OCI-LY3 (cell line): ENCODE data around the gene MFAP2.

Experiments used
- H2AFZ ChIP-seq: fragments of 200-600, 300-600 bp; shearing (Covaris generic); 2 replicates; pipeline ENCODE4 v1.6.0; 2014; ENCODE audit warnings: antibody characterized with exemption, low read depth, low read length
- H3K27ac ChIP-seq: fragments of 200-600, 300-600 bp; sonication (generic); 2 replicates; pipeline ENCODE4 v1.5.1; 2014; ENCODE audit warnings: mild to moderate bottlenecking, low read length, moderate library complexity, mixed read lengths
- H3K27me3 ChIP-seq: fragments of 200-600, 300-600 bp; sonication (generic); 2 replicates; pipeline ENCODE4 v1.6.1; 2014; ENCODE audit warnings: low read depth, low read length, mixed read lengths
- H3K36me3 ChIP-seq: fragments of 200-600, 300-600 bp; sonication (generic); replicated peaks from 2 replicates; pipeline ENCODE3; 2014; ENCODE audit warnings: low read depth, low read length, mixed read lengths
- H3K4me1 ChIP-seq: fragments of 300-600, 200-600 bp; sonication (generic); 2 replicates; pipeline ENCODE4 v1.6.1; 2014; ENCODE audit warnings: low read length, mixed read lengths
- H3K4me2 ChIP-seq: fragments of 200-600, 300-600 bp; sonication (generic); 2 replicates; pipeline ENCODE4 v1.6.1; 2014; ENCODE audit warnings: low read length, mixed read lengths
- H3K4me3 ChIP-seq: fragments of 300-600, 200-600 bp; sonication (generic); 2 replicates; pipeline ENCODE4 v1.5.1; 2014; ENCODE audit warnings: antibody characterized with exemption, mild to moderate bottlenecking, low read length, moderate library complexity
- H3K79me2 ChIP-seq: fragments of 300-600, 200-600 bp; shearing (Covaris generic); 2 replicates; pipeline ENCODE4 v1.6.1; 2014; ENCODE audit warnings: mild to moderate bottlenecking, low read length, mixed read lengths
- H3K9ac ChIP-seq: fragments of 300-600, 200-600 bp; shearing (Covaris generic); 2 replicates; pipeline ENCODE4 v1.6.0; 2014; ENCODE audit warnings: mild to moderate bottlenecking, low read length, moderate library complexity
- H3K9me3 ChIP-seq: fragments of 200-600, 300-600 bp; shearing (Covaris generic); 2 replicates; pipeline ENCODE4 v1.6.1; 2014; ENCODE audit warnings: low read length, mixed read lengths; ENCODE audit not compliant: insufficient read depth
- H4K20me1 ChIP-seq: fragments of 200-600, 300-600 bp; sonication (generic); 2 replicates; pipeline ENCODE4 v1.6.1; 2016; ENCODE audit warnings: low read length, mixed read lengths; ENCODE audit not compliant: insufficient read depth
- EZH2phosphoT487 ChIP-seq: fragments of 200-600 bp; shearing (Covaris generic); IDR thresholded peaks from 2 replicates; pipeline ENCODE4 v1.6.1; 2018; ENCODE audit warnings: antibody characterized with exemption, mixed run types, low read depth
- TF ChIP-seq, protein P1 (sequence below): fragments of 200-600, 300-600 bp; sonication (generic); IDR thresholded peaks from 2 replicates; pipeline ENCODE4 v1.5.1; 2014; ENCODE audit warnings: antibody characterized with exemption, low read length, low read depth

MFAP2 gene

DNA sequence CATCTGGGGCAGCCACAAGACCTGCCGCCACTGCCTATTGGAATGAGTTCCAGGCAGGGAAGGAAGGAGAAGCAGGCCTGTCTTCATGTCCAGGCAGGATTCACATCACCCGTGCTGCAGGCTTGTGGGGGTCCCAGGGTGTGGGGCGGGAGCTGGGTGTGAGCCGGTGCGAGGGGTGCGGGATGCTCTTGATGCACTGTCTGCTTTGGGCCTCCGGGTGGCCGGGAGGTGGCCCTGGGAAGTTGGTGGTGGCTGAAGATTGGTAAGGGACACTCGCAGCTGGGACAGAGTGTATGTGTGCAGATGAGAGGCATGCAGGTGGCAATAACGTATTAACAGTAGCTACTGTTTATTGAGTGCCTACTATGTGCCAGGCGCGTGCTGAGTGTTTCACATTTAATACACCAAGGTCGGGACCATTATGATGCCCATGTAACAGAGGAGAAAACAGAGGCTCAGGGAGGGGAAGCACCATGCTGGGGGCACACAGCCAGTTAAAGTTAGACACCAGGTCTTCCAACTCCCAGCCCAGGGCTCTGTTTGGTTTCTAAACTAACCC, 55.4 kb downstream of the MFAP2 start:
- Histone ChIP-seq H3K9ac (no peak overlapping the region), H2AFZ (no peak overlapping the region), H3K4me2 (no peak overlapping the region), H4K20me1 (no peaks in the 10 kb centered on the region), H3K79me2 (no peaks in the 10 kb centered on the region), H3K27ac (no peak overlapping the region), H3K36me3 (no peaks in the 10 kb centered on the region), H3K4me1 (0 out of 2 replicates have a peak, but pooled peaks cover 6% of the 10 kb centered on the region), H3K9me3 (no peaks in the 10 kb centered on the region), H3K27me3 (no peaks in the 10 kb centered on the region), H3K4me3 (no peak overlapping the region)
- TF ChIP-seq EZH2phosphoT487, result no peak
- TF ChIP-seq, protein P1, sequence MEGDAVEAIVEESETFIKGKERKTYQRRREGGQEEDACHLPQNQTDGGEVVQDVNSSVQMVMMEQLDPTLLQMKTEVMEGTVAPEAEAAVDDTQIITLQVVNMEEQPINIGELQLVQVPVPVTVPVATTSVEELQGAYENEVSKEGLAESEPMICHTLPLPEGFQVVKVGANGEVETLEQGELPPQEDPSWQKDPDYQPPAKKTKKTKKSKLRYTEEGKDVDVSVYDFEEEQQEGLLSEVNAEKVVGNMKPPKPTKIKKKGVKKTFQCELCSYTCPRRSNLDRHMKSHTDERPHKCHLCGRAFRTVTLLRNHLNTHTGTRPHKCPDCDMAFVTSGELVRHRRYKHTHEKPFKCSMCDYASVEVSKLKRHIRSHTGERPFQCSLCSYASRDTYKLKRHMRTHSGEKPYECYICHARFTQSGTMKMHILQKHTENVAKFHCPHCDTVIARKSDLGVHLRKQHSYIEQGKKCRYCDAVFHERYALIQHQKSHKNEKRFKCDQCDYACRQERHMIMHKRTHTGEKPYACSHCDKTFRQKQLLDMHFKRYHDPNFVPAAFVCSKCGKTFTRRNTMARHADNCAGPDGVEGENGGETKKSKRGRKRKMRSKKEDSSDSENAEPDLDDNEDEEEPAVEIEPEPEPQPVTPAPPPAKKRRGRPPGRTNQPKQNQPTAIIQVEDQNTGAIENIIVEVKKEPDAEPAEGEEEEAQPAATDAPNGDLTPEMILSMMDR, result no peak
